Measurements from ENCODE around the gene HNRNPA3.

- no peak for TF ChIP-seq ZNF704 (tag by site-specific recombination; IDR thresholded peaks at IDR 0.05)
- TF ChIP-seq ZBTB49 (tag by site-specific recombination; IDR thresholded peaks at IDR 0.05; ENCODE audit: low read depth): no peak
- TF ChIP-seq ZNF571 (tag by site-specific recombination; IDR thresholded peaks at IDR 0.05): no peak
- TF ChIP-seq ZNF449 (tag by site-specific recombination; IDR thresholded peaks at IDR 0.05): no peak
- TF ChIP-seq ZNF624 (tag by site-specific recombination; IDR thresholded peaks at IDR 0.05): no peak
- TF ChIP-seq CTCF (tag by site-specific recombination; IDR thresholded peaks at IDR 0.05): no peak
- no peak for TF ChIP-seq ZNF548 (tag by site-specific recombination; IDR thresholded peaks at IDR 0.05)
- TF ChIP-seq ZNF830 (tag by site-specific recombination; IDR thresholded peaks at IDR 0.05; ENCODE audit: low read depth): no peak
- no peak for TF ChIP-seq ZNF223 (tag by site-specific recombination; IDR thresholded peaks at IDR 0.05)
Measured at GRCh38 chr2:177244244-177244771, 31.7 kb downstream of the HNRNPA3 start.
